CD4-positive, alpha-beta T cell treated with Interleukin-15 for 1 hour (primary cell): ENCODE results near the gene PROK1.
"Not testable (repeated sequence)": the region's sequence is repeated elsewhere in the genome, so short reads cannot be mapped to it uniquely, and the experiment has no call there.

Source experiments
- DNase-seq: peaks from one replicate; pipeline ENCODE4 v3.0.0-alpha.2; 2020

Gene PROK1

GRCh38 chr1:110450929-110451328 lies at the start of gene PROK1:
Gene PROK1 (plus strand): TSS chr1:110451149. CDS start chr1:110451217, 68 bp downstream.
- DNase-seq, result no peak

- no peak for DNase-seq
These were observed 47.1 kb upstream of the PROK1 start for GRCh38 chr1:110403805-110404204.

- no peak for DNase-seq
These were observed 46.5 kb upstream of the PROK1 start for GRCh38 chr1:110404401-110404800.

- not testable (repeated sequence) for DNase-seq
These were observed 44.5 kb upstream of the PROK1 start for GRCh38 chr1:110406407-110406806.

- peak; percentile 91 for DNase-seq
These were observed 43.4 kb upstream of the PROK1 start, which contains the start of gene LAMTOR5 for GRCh38 chr1:110407260-110408210. Gene LAMTOR5 (minus strand): TSS chr1:110407694. CDS start chr1:110407620, 74 bp downstream.

- no peak for DNase-seq
These were observed 42.5 kb upstream of the PROK1 start for GRCh38 chr1:110408488-110408887.

- no peak for DNase-seq
These were observed 41.6 kb upstream of the PROK1 start for GRCh38 chr1:110409316-110409715.

GRCh38 chr1:110411173-110411735 lies 39.7 kb upstream of the PROK1 start:
- no peak for DNase-seq

GRCh38 chr1:110412576-110412975 lies 38.4 kb upstream of the PROK1 start:
- peak; percentile 69 for DNase-seq

GRCh38 chr1:110413045-110413444 lies 37.9 kb upstream of the PROK1 start:
- not testable (repeated sequence) for DNase-seq

GRCh38 chr1:110418729-110419128 lies 32.2 kb upstream of the PROK1 start:
- no peak for DNase-seq

- no peak for DNase-seq
These were observed 30.8 kb upstream of the PROK1 start for GRCh38 chr1:110420023-110420662.

GRCh38 chr1:110420874-110421793 lies 29.8 kb upstream of the PROK1 start:
- peak; percentile 40 for DNase-seq

- no peak for DNase-seq
These were observed 26.0 kb upstream of the PROK1 start for GRCh38 chr1:110424699-110425611.

GRCh38 chr1:110425612-110426152 lies 25.3 kb upstream of the PROK1 start:
- DNase-seq, result no peak

GRCh38 chr1:110426854-110427253 lies 24.1 kb upstream of the PROK1 start:
- DNase-seq, result no peak

GRCh38 chr1:110428946-110429345 lies 22.0 kb upstream of the PROK1 start:
- no peak for DNase-seq

GRCh38 chr1:110430366-110430765 lies 20.6 kb upstream of the PROK1 start:
- no peak for DNase-seq

GRCh38 chr1:110430901-110431300 lies 20.0 kb upstream of the PROK1 start:
- no peak for DNase-seq

- no peak for DNase-seq
These were observed 17.7 kb upstream of the PROK1 start for GRCh38 chr1:110433213-110433612.

GRCh38 chr1:110433803-110434202 lies 17.1 kb upstream of the PROK1 start:
- peak; percentile 48 for DNase-seq
